Naive thymus-derived CD4-positive, alpha-beta T cell (primary cell): ENCODE data around the gene SMYD3. TPM values are rescaled to one million over a fixed set of nuclear protein-coding genes. Genes with fewer than 3 reads are reported as not detected.

Experiments
- ATAC-seq: fragments of 150-1000 bp; cut with Tn5 transposase; 2 replicates; pipeline ENCODE4 v1.10.0; 2021; ENCODE audit warnings: mild to moderate bottlenecking, moderate library complexity
- CTCF ChIA-PET: fragments of 350-600 bp; sonication (Branson Sonifier 250); formaldehyde crosslinking; loops from one replicate; lab custom pipeline; 2021; ENCODE audit warnings: antibody characterized with exemption; lab: Charles Lee
- POLR2A ChIA-PET: fragments of 350-600 bp; sonication (Branson Sonifier 250); formaldehyde crosslinking; loops from one replicate; lab custom pipeline; 2021; ENCODE audit warnings: antibody characterized with exemption, inconsistent platforms; lab: Charles Lee
- DNase-seq, 9 donors: peaks; one replicate each; pipeline versions ENCODE4 v3.0.0 to v3.0.0-alpha.2; 2020 to 2022; ENCODE audit warnings: mixed read lengths in 1 of 9
- H3K27ac ChIP-seq: one replicate; pipeline ENCODE4 v1.7.0; 2013; ENCODE audit warnings: mild to moderate bottlenecking, low read depth, low read length, moderate library complexity
- H3K27me3 ChIP-seq, 2 donors: one replicate each; pipeline ENCODE4 v1.7.0; 2013; ENCODE audit warnings: low read length in 2 of 2, mild to moderate bottlenecking in 2 of 2, moderate library complexity in 2 of 2; ENCODE audit not compliant: control insufficient read depth in 2 of 2, insufficient read depth in 2 of 2
- H3K36me3 ChIP-seq, 3 experiments: 1 replicate in 2 of 3; 2 replicates in 1 of 3; pipeline ENCODE4 v1.7.0; 2013; ENCODE audit warnings: low read length in 3 of 3, mild to moderate bottlenecking in 3 of 3, moderate library complexity in 1 of 3; ENCODE audit not compliant: insufficient read depth in 3 of 3, control insufficient read depth in 2 of 3
- H3K4me1 ChIP-seq, 2 donors: one replicate each; pipeline ENCODE4 v1.7.0; 2013; ENCODE audit warnings: low read length in 2 of 2, mild to moderate bottlenecking in 2 of 2, moderate library complexity in 1 of 2; ENCODE audit not compliant: control insufficient read depth in 2 of 2, insufficient read depth in 2 of 2
- H3K4me3 ChIP-seq: 2 replicates; pipeline ENCODE4 v1.7.0; 2013; ENCODE audit warnings: mild to moderate bottlenecking, low read length
- H3K9me3 ChIP-seq, 3 experiments: 1 replicate in 2 of 3; 2 replicates in 1 of 3; pipeline ENCODE4 v1.7.0; 2013; ENCODE audit warnings: low read length in 3 of 3; ENCODE audit not compliant: control insufficient read depth in 2 of 3
- H3K27ac Mint-ChIP-seq, 9 donors: one replicate each; pipeline ENCODE4 v1.8.0; 2020 to 2022; ENCODE audit warnings: mixed read lengths in 9 of 9, mild to moderate bottlenecking in 8 of 9, moderate library complexity in 5 of 9, inconsistent platforms in 2 of 9
- H3K27me3 Mint-ChIP-seq, 5 donors: one replicate each; pipeline ENCODE4 v1.8.0; 2021 to 2022; ENCODE audit warnings: mixed read lengths in 5 of 5, mild to moderate bottlenecking in 1 of 5
- H3K36me3 Mint-ChIP-seq, 5 donors: one replicate each; pipeline ENCODE4 v1.8.0; 2020 to 2022; ENCODE audit warnings: mixed read lengths in 5 of 5, mild to moderate bottlenecking in 3 of 5, inconsistent platforms in 1 of 5
- H3K4me1 Mint-ChIP-seq, 7 donors: one replicate each; pipeline ENCODE4 v1.8.0; 2020 to 2022; ENCODE audit warnings: mixed read lengths in 7 of 7, mild to moderate bottlenecking in 3 of 7, inconsistent platforms in 1 of 7
- H3K4me3 Mint-ChIP-seq, 10 donors: one replicate each; pipeline ENCODE4 v1.8.0; 2020 to 2022; ENCODE audit warnings: mild to moderate bottlenecking in 10 of 10, mixed read lengths in 10 of 10, moderate library complexity in 6 of 10, inconsistent platforms in 2 of 10
- H3K9me3 Mint-ChIP-seq, 11 donors: one replicate each; pipeline ENCODE4 v1.8.0; 2020 to 2022; ENCODE audit warnings: mixed read lengths in 11 of 11, mild to moderate bottlenecking in 4 of 11, inconsistent platforms in 1 of 11, moderate library complexity in 1 of 11
- intact Hi-C, 2 donors: fragments of 100-400 bp; cut with micrococcal nuclease; formaldehyde crosslinking; loops; one replicate each; pipeline ENCODE4 v1.15.1; 2023
- polyA plus RNA-seq, 2 donors: library from polyadenylated mRNA; unstranded; fragments of 300-500 nt; fragmentation: Illumina TruSeq; gene quantifications; one replicate each; pipeline ENCODE4 v1.2.3, GENCODE V29; 2021
- total RNA-seq, 6 experiments: library from RNA in 5 of 6; stranded (reverse) in 5 of 6; gene quantifications; 1 replicate in 5 of 6; 2 replicates in 1 of 6; pipeline ENCODE4 v1.2.3 and lab custom pipeline; 2021 to 2026

Gene SMYD3
- total and polyA plus RNA-seq, 7 experiments from 2014 or later: 19.5 to 28.6 (median 24.4) TPM

DNA sequence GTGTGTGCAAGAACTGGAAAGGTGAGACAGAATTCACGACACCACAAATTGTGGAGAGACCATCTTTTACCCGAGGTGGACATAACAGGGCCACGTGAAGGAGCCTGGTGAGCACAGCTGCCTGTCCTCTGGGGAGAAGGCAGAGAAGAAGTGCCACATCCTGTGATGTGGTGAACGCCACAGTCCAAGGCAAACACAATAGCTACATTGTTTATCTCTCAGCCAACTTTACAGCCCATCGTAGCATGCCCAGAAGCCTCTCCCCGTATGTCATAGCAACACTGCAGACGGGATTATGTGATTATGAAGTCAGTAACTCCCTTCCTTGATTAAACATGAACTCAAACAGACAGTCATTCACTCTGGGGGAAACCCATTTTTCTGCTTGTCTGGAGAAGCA lies 612.2 kb downstream of the SMYD3 start:
- Mint-ChIP-seq H3K4me3 (no peak overlapping the region), H3K9me3 (peaks cover 0 to 31% (median 11%) of the 10 kb centered on the region in 11 donors), H3K4me1 (peaks cover 0 to 10% (median 3%) of the 10 kb centered on the region in 7 donors)

DNA sequence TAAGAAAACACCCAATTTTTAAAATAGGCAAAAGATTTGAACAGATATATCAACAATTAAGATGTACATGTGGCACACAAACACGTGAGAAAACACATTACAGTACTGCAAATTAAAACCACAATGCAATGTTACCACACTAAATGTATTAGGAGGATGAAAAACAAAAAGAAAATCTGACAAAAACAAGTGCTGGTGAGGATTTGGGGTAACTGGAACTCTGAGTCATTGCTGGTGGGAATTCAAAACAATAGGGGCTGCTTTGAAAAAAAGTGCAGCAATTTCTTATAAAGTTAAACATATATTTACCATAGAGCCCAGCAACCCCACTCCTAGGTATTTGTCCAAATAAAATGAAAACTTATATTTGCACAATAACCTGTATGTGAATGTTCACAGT lies 614.1 kb downstream of the SMYD3 start:
- intact Hi-C loops: no loop called here

More for the DNA sequence above, 612.2 kb downstream of the SMYD3 start:
- peaks cover 3 to 81% (median 53%) of the 10 kb centered on the region in 5 donors for H3K36me3 Mint-ChIP-seq
- H3K9me3 ChIP-seq: peaks cover 0 to 6% (median 0%) of the 10 kb centered on the region in 3 experiments
- no peaks in the 10 kb centered on the region for H3K36me3 ChIP-seq
- CTCF ChIA-PET: no interaction called here
- H3K27me3 ChIP-seq: no peaks in the 10 kb centered on the region
- no peak overlapping the region for H3K27ac ChIP-seq
- no peaks in the 10 kb centered on the region for H3K4me1 ChIP-seq
- ATAC-seq: peak; percentile 24
- H3K4me3 ChIP-seq: no peak overlapping the region
- H3K27ac Mint-ChIP-seq: no peak overlapping the region
- DNase-seq: no peak
- POLR2A ChIA-PET: no interaction called here
- intact Hi-C loops: no loop called here
- H3K27me3 Mint-ChIP-seq: no peaks in the 10 kb centered on the region

DNA sequence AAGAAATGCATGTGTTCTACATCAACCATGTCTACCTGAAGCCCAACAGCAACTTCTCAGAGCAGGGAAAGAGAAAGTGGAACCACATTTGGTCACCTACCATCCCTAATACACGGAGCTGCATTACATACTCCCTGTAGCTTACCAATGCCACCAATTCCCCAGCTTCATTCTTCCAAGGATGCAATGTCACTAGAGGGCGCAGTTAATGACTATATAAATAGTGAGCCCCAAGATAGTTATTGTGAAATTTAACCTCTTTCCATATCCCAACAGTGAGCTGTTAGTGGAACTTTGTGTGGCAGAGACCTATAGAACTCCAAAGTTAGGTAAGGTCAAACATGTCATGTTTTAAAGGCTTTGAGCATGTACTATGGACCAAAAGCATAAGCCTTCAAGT lies 618.3 kb downstream of the SMYD3 start:
- H3K4me1 Mint-ChIP-seq: peaks cover 0 to 15% (median 3%) of the 10 kb centered on the region in 7 donors
- no peak overlapping the region for H3K27ac Mint-ChIP-seq
- intact Hi-C loops: loop anchor here (1.0 to 5.0 kb wide), 3 partner anchors 114 to 737 kb away; partner anchors contain the start of gene KIF26B (in 1 of the 2)
- H3K27ac ChIP-seq: no peak overlapping the region
- no peaks in the 10 kb centered on the region for H3K4me1 ChIP-seq
- H3K27me3 Mint-ChIP-seq: no peaks in the 10 kb centered on the region
- ATAC-seq: peak; percentile 37
- H3K4me3 ChIP-seq: no peak overlapping the region
- ChIA-PET CTCF (interaction anchor here (0.5 to 1.4 kb wide), 9 partner anchors 53 to 126 kb away, joined by 3 read pairs; no protein-coding TSS in a partner anchor), POLR2A (no interaction called here)
- H3K9me3 Mint-ChIP-seq: peaks cover 0 to 22% (median 10%) of the 10 kb centered on the region in 11 donors
- H3K9me3 ChIP-seq: no peaks in the 10 kb centered on the region
- H3K36me3 ChIP-seq: no peaks in the 10 kb centered on the region
- H3K4me3 Mint-ChIP-seq: no peak overlapping the region
- DNase-seq: peak in 4 of 9 donors; percentile 13 to 25 (median 18)
- peaks cover 5 to 62% (median 47%) of the 10 kb centered on the region in 5 donors for H3K36me3 Mint-ChIP-seq
- H3K27me3 ChIP-seq: no peaks in the 10 kb centered on the region

More for the DNA sequence above, 614.1 kb downstream of the SMYD3 start:
- no peak overlapping the region for H3K27ac ChIP-seq
- Mint-ChIP-seq H3K4me3 (no peak overlapping the region), H3K36me3 (peaks cover 3 to 66% (median 45%) of the 10 kb centered on the region in 5 donors), H3K27me3 (no peaks in the 10 kb centered on the region), H3K9me3 (peaks cover 0 to 31% (median 11%) of the 10 kb centered on the region in 11 donors), H3K4me1 (peaks cover 0 to 15% (median 3%) of the 10 kb centered on the region in 7 donors), H3K27ac (no peak overlapping the region)
- ATAC-seq: no peak
- DNase-seq: no peak
- POLR2A ChIA-PET: no interaction called here
- H3K9me3 ChIP-seq: peaks cover 0 to 6% (median 0%) of the 10 kb centered on the region in 3 experiments
- H3K36me3 ChIP-seq: no peaks in the 10 kb centered on the region
- CTCF ChIA-PET: no interaction called here
- H3K4me1 ChIP-seq: no peaks in the 10 kb centered on the region
- H3K4me3 ChIP-seq: no peak overlapping the region
- H3K27me3 ChIP-seq: no peaks in the 10 kb centered on the region

DNA sequence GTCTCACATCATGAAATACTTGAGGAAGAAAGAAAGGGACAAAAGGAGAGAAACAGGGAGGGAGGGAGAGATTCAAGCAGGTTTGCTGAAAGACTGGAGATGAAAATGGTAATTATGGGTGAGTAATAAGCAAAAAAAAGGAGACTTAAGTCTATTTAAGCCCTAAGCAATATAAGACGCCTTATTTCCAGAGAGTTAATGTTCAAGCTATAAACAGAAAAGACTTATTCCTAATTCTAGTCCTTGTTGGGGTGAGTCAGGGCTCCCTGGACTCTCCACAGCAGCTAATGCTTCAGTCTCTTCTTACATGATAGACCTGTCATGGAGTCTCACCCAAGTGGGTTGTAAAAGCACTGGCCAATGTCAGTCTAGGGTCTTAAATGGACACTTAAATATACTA lies 619.2 kb downstream of the SMYD3 start:
- Histone ChIP-seq H3K27me3 (no peaks in the 10 kb centered on the region), H3K4me1 (no peaks in the 10 kb centered on the region), H3K27ac (no peak overlapping the region), H3K4me3 (no peak overlapping the region), H3K9me3 (no peaks in the 10 kb centered on the region), H3K36me3 (no peaks in the 10 kb centered on the region)
- DNase-seq (no peak), ATAC-seq (no peak)
- peaks cover 0 to 15% (median 3%) of the 10 kb centered on the region in 7 donors for H3K4me1 Mint-ChIP-seq
- peaks cover 2 to 56% (median 37%) of the 10 kb centered on the region in 5 donors for H3K36me3 Mint-ChIP-seq
- intact Hi-C loops: loop anchor here (2.0 to 5.0 kb wide), 2 partner anchors 735 to 736 kb away; partner anchors contain the start of gene KIF26B (in 1 of the 2)
- H3K9me3 Mint-ChIP-seq: peaks cover 0 to 12% (median 4%) of the 10 kb centered on the region in 11 donors
- CTCF ChIA-PET: interaction anchor here (1.4 kb wide), 1 partner anchor 54 kb away, joined by 3 read pairs; no protein-coding TSS in a partner anchor
- POLR2A ChIA-PET: no interaction called here
- H3K4me3 Mint-ChIP-seq: no peak overlapping the region
- no peak overlapping the region for H3K27ac Mint-ChIP-seq
- no peaks in the 10 kb centered on the region for H3K27me3 Mint-ChIP-seq

DNA sequence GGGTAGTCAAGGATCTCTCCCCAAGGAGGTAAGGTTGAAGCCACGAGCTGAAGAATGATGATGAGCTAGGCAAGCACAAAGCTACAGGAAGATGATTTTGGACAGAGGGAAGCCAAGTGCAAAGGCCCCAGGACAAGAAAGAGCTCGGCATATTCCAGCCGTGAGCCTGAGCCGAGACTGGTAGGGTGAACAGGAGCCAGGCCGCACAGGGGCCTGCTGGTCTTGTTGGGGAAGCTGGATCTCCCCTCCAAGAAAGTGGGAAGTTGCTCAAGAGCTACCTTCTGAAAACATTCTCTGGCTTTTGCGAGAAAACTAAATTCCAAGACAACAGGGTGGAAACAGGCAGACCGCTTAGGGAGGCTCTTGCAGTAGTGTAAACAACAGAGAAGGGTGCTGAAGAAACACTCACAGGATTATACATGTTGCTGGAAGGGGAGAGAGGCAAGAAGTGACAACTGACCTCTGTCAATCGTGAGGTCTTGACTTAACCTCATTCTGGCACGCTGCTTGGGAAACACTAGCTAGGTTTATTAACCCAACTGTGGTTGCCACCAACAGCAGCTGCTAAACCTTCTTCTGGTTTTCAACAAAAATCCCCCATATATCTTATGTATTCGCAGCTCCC lies 625.2 kb downstream of the SMYD3 start:
- no peak for ATAC-seq
- peaks cover 0 to 2% (median 0%) of the 10 kb centered on the region in 7 donors for H3K4me1 Mint-ChIP-seq
- no peak for DNase-seq
- peaks cover 0 to 9% (median 2%) of the 10 kb centered on the region in 11 donors for H3K9me3 Mint-ChIP-seq
- no peak overlapping the region for H3K4me3 Mint-ChIP-seq
- H3K27me3 Mint-ChIP-seq: no peaks in the 10 kb centered on the region
- POLR2A ChIA-PET: interaction anchor here (0.7 kb wide), 1 partner anchor 111 kb away, joined by 5 read pairs; no protein-coding TSS in a partner anchor
- Histone ChIP-seq H3K27ac (no peak overlapping the region), H3K4me1 (no peaks in the 10 kb centered on the region), H3K9me3 (no peaks in the 10 kb centered on the region), H3K4me3 (no peak overlapping the region), H3K27me3 (no peaks in the 10 kb centered on the region), H3K36me3 (no peaks in the 10 kb centered on the region)
- intact Hi-C loops: no loop called here
- H3K36me3 Mint-ChIP-seq: peaks cover 0 to 35% (median 22%) of the 10 kb centered on the region in 5 donors
- peak overlapping the region in 1 of 9 donors; percentile 10 for H3K27ac Mint-ChIP-seq
- CTCF ChIA-PET: interaction anchor here (0.6 to 0.8 kb wide), 2 partner anchors 61 to 649 kb away, joined by 3 to 4 read pairs; no protein-coding TSS in a partner anchor

DNA sequence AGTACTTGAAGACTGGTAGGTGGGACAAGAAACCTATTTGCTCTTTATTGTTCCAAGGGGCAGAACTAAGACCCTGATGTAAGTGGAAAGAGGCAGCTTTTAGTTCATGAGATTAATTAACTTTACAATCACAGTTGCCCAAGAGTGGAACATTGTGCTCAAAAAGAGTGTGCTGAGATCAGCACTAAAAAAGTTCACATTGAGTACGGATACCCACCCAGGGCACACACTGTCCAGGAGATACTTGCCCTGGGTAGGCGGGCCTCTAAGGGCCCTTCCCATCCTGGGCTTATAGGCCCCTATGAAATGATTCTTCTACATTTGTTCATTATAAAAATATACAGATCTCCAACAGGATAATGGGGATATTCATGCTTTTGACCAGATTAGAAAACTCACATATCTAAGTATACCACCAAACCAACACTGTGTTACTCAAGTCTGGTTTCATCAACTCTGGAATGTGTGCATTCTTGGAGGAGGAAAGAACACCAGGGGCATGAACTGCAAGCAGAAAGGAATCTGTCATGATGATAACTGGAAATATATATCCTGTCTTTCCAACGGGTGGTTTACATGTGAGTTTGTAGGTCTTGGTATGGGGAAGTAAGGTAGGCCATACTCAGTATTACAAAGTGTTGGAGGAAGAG lies 626.2 kb downstream of the SMYD3 start:
- Mint-ChIP-seq H3K27ac (no peak overlapping the region), H3K4me3 (no peak overlapping the region), H3K4me1 (peaks cover 0 to 5% (median 0%) of the 10 kb centered on the region in 7 donors), H3K9me3 (peaks cover 0 to 9% (median 2%) of the 10 kb centered on the region in 11 donors), H3K27me3 (no peaks in the 10 kb centered on the region), H3K36me3 (peaks cover 0 to 29% (median 14%) of the 10 kb centered on the region in 5 donors)
- no peak for DNase-seq
- H3K9me3 ChIP-seq: no peaks in the 10 kb centered on the region
- ChIA-PET CTCF (no interaction called here), POLR2A (no interaction called here)
- H3K36me3 ChIP-seq: no peaks in the 10 kb centered on the region
- ATAC-seq: no peak
- no peak overlapping the region for H3K4me3 ChIP-seq
- no peak overlapping the region for H3K27ac ChIP-seq
- intact Hi-C loops: no loop called here
- no peaks in the 10 kb centered on the region for H3K4me1 ChIP-seq
- no peaks in the 10 kb centered on the region for H3K27me3 ChIP-seq
